Ishikawa (cell line): ENCODE measurements around the gene CCNK.

Experiments
- CREB1 ChIP-seq: IDR thresholded peaks from 2 replicates; pipeline ENCODE4 v1.6.1; 2012; ENCODE audit warnings: low read depth
- EP300 ChIP-seq: IDR thresholded peaks from 2 replicates; pipeline ENCODE4 v1.6.1; 2012; ENCODE audit warnings: borderline replicate concordance
- RAD21 ChIP-seq: IDR thresholded peaks from 2 replicates; pipeline ENCODE4 v1.6.1; 2012; ENCODE audit warnings: low read depth
- REST ChIP-seq: IDR thresholded peaks from 2 replicates; pipeline ENCODE4 v1.6.1; 2012; ENCODE audit warnings: low read depth, mild to moderate bottlenecking
- YY1 ChIP-seq: IDR thresholded peaks from 2 replicates; pipeline ENCODE4 v1.6.1; 2012; ENCODE audit warnings: low read depth

- TF ChIP-seq CREB1 (no peak), RAD21 (no peak), EP300 (no peak), REST (no peak), YY1 (no peak)
Observed at GRCh38 chr14:99519931-99520421, 38.8 kb downstream of the CCNK start.
